SKM-1 (cell line): ENCODE measurements around the gene GNAS.
A peak's percentile ranks its signal among the peaks of the same experiment; 100 is the strongest.
"Not testable (repeated sequence)": the region's sequence is repeated elsewhere in the genome, so short reads cannot be mapped to it uniquely, and the experiment has no call there.

ENCODE experiments used
- DNase-seq: peaks from one replicate; lab custom pipeline; 2025; ENCODE audit not compliant: unreplicated experiment; lab: John Stamatoyannopoulos, UW

GNAS gene

GRCh38 chr20:58923117-58923712 lies 70.7 kb downstream of the GNAS start:
- no peak for DNase-seq

DNA sequence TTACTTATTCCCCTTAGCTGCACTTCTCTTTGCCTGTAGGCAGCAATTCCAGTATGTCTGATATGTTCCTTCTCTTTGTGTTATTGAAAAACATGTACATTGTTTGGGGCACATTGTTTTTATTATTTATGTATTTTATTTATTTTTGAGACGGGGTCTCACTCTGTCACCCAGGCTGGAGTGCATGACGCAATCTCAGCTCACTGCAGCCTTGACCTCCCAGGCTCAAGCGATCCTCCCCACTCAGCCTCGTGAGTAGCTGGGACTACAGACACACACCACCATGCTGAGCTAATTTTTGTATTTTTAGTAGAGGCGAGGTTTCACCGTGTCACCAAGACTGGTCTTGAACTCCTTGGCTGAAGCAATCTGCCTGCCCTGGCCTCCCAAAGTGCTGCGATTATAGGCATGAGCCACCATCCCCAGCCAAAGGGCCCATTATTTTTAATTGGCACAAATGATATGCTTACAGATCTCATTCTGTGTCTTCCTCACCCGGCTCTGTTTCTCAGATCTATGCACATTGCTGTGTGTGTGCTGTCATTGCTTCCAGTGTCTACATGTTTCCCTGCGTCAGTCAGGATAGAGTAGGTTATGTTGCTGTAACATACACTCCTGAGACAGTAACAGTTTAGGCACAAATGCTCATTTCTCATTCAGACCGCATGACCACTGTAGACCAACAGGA lies 74.4 kb downstream of the GNAS start:
- DNase-seq: no peak

GRCh38 chr20:58927490-58928061 lies 75.1 kb downstream of the GNAS start:
- DNase-seq: no peak

GRCh38 chr20:58930496-58930895 lies 78.0 kb downstream of the GNAS start:
- no peak for DNase-seq

- DNase-seq: no peak
Measured at GRCh38 chr20:58932170-58932569, 79.7 kb downstream of the GNAS start.

DNA sequence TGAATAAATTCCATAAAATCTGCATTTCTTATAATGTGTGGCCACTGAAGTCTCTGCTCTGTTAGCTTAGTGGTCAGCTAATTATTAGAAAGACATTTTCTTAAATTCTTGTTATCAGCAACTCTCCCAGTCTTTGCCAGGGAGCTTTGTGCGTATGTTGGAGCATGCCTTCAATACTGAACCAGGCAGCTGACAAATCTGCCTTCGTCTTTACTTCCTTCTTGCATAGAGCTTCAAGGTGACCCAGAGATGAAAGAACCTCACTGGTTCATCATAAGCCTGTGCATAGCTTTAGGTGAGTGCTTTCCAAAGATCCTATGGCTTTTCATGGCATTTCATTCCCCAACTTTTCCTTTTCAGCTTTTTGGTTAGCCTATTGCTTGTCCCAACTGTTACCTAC lies 85.6 kb downstream of the GNAS start:
- DNase-seq: no peak

GRCh38 chr20:58938541-58938940 lies 86.0 kb downstream of the GNAS start:
- DNase-seq: peak; percentile 81

- no peak for DNase-seq
Measured at GRCh38 chr20:58941471-58941870, 89.0 kb downstream of the GNAS start.

- no peak for DNase-seq
Measured at GRCh38 chr20:58942549-58942948, 90.0 kb downstream of the GNAS start.

DNA sequence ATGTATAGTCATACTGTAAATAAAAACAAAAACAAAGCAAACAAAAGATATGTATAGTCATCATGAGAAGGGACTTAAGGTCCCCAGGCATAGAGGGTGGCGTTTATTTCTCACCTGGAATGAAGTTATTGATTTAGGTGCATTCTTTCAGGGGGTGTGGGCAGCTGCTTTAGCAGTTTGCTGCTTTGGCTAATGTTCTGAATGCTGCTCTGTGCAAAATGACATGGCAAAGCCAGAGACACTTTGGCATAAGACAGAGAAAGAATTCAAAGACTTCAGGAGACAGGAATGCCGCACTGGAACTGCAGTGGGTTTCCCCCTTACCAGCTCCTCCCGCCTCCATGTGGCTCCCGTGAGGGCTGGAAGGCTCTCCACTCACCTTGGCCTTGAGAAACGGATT lies 92.1 kb downstream of the GNAS start:
- DNase-seq: no peak

GRCh38 chr20:58945965-58946631 lies 93.6 kb downstream of the GNAS start:
- peak; percentile 6 for DNase-seq

DNA sequence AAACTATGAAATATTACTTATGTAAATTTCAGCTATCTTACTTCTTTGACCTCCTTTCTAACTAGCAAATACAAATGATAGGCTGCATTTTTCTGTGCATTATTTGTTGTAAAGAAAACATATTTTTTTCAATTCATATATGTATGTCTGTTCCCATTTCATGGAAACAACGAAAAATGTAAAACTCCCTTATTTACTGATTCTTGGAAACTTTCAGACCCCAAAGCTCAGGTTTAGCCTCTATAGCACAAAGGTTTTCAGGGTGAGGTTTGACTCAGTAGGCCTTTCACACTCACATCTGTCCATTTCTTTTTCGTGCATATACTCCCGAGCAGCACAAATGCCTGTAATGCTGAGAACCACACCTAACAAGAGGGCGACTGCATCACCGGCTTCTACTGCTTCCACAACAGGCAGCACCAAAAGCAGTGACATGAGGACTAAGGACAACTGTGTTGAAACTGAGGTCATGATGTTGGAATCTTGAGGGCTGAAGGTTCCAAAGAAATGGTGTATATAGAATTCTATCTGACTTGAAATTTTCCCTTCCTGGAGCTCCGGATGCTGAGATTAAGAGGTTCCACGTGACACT lies 95.4 kb downstream of the GNAS start:
- not testable (repeated sequence) for DNase-seq

- no peak for DNase-seq
Measured at GRCh38 chr20:58950603-58951002, 98.1 kb downstream of the GNAS start.

DNA sequence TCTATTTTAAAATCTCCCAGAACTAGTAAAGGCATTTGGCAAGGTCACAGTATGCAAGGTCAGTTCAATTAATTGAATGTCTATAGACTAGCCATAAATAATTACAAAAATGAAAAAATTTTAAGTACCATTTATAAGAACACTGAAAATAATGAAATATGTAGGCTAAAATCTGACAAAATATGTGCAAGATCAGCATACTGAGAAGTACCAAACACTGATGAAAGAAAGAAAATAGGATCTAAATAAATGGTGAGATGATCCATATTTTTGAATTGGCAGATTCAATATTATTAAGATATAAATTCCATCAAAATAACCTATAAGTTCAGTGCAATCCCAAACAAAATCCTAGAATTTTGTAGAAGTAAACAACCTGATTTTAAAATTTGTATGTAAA lies 100.5 kb downstream of the GNAS start:
- no peak for DNase-seq

DNA sequence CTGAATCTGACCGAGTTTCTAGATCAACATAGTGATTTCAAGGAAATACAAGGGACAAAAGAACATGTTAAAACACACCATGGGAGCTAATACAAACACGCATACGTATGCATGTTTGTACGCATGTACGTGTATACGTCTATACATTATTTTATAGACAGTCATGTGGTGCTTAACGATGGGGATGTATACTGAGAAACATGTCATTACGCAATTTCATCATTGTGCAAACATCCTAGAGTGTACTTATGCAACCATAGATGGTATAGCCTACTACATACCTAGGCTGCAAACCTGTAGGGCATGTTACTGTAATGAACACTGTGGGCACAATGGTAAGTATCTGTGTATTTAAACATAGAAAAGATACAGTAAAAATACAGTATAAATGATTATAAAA lies 103.6 kb downstream of the GNAS start:
- no peak for DNase-seq

DNA sequence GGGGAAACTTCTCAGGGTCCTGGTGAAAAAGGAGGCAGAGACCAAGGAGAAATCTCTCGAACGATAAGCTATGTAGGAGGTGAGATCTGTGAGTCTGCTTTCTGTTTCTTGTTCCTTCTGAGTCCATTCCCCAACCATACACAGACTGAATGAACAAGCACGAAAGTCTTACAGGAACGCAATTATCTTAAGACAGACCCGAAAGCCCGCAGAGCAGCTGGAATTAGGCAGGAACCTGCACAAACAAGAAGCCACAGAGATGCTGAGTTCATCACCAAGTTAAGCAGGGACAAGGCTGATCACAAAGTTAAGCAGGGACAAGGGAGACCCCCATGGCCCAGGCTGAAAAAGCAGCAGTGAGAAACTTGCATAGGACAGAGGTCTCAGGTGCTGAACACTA lies 107.1 kb downstream of the GNAS start:
- DNase-seq: no peak
